Kidney (tissue), 14 donors: Measurements from ENCODE around the gene MCL1. TPM values are rescaled to one million over a fixed set of nuclear protein-coding genes. Genes with fewer than 3 reads are reported as not detected.
"Not testable (repeated sequence)": the region's sequence is repeated elsewhere in the genome, so short reads cannot be mapped to it uniquely, and the experiment has no call there.

Experiments
- DNase-seq, 5 donors: peaks; one replicate each; pipeline ENCODE4 v3.0.0-alpha.2; 2013 to 2020
- FAIRE-seq: peaks from 2 replicates; lab custom pipeline; 2012; peaks lifted over from hg19 to GRCh38; lab: Jason Lieb, UNC
- H3K27ac ChIP-seq, 2 donors: one replicate each; pipeline ENCODE4 v1.7.0; 2013; ENCODE audit warnings: low read depth in 2 of 2, low read length in 2 of 2, inconsistent platforms in 1 of 2
- H3K27me3 ChIP-seq: one replicate; pipeline ENCODE4 v1.7.1; 2013; ENCODE audit warnings: low read length, inconsistent platforms; ENCODE audit not compliant: control insufficient read depth, insufficient read depth
- H3K36me3 ChIP-seq, 3 donors: one replicate each; pipeline versions ENCODE4 v1.7.0 to v1.7.1; 2013; ENCODE audit warnings: low read length in 3 of 3, control low read depth in 1 of 3, inconsistent platforms in 1 of 3; ENCODE audit not compliant: insufficient read depth in 3 of 3, control insufficient read depth in 2 of 3
- H3K4me1 ChIP-seq, 3 donors: one replicate each; pipeline versions ENCODE4 v1.7.0 to v1.7.1; 2013; ENCODE audit warnings: low read length in 3 of 3, inconsistent platforms in 1 of 3, low read depth in 1 of 3; ENCODE audit not compliant: control insufficient read depth in 2 of 3, insufficient read depth in 2 of 3
- H3K4me3 ChIP-seq, 3 donors: one replicate each; pipeline versions ENCODE4 v1.7.0 to v1.8.1; 2013; ENCODE audit warnings: low read length in 3 of 3, control low read depth in 1 of 3, inconsistent platforms in 1 of 3
- H3K9ac ChIP-seq, 3 donors: one replicate each; pipeline versions ENCODE4 v1.7.0 to v1.7.1; 2013; ENCODE audit warnings: low read length in 3 of 3, control low read depth in 1 of 3, inconsistent platforms in 1 of 3
- H3K9me3 ChIP-seq, 3 donors: one replicate each; pipeline versions ENCODE4 v1.7.0 to v1.7.1; 2013; ENCODE audit warnings: low read length in 3 of 3, control low read depth in 1 of 3, inconsistent platforms in 1 of 3; ENCODE audit not compliant: control insufficient read depth in 2 of 3, insufficient read depth in 1 of 3
- CTCF ChIP-seq: IDR thresholded peaks from 3 replicates; pipeline ENCODE4 v1.5.1; 2012; ENCODE audit warnings: mild to moderate bottlenecking, moderate library complexity, borderline replicate concordance; ENCODE audit not compliant: insufficient read depth; ENCODE audit errors: extremely low read depth
- intact Hi-C: fragments of 100-400 bp; cut with DNase I; formaldehyde crosslinking; loops from one replicate; pipeline ENCODE4 v1.11.1; 2022
- polyA plus RNA-seq: library from polyadenylated mRNA; stranded (reverse); fragments of 350-450 nt; fragmentation: Illumina TruSeq; extraction: RNeasy Lipid Tissue Mini Kit (QIAGEN cat#74804); gene quantifications from one replicate; pipeline ENCODE4 v1.2.3, GENCODE V29; 2014; ENCODE audit warnings: low read depth, low replicate concordance; ENCODE audit not compliant: insufficient read depth
- total RNA-seq: library from RNA; stranded (reverse); fragmentation: NEBNext Ultra II Directional; extraction: Animal tissue kit (Norgen Biotek cat#: 25700); gene quantifications from one replicate; pipeline ENCODE4 v1.2.1, GENCODE V29; 2021
- donor health status: control.
- donor health status: control.
- donor health status: control.
- donor health status: control.
- donor health status: control.
- donor health status: DM: yes; HTN: yes; CAD: no.
- donor health status: Normal renal cell carcinoma (clear cell type).

Gene MCL1
- total and polyA plus RNA-seq, 2 donors from 2014 or later: 79.5 to 253 TPM

- FAIRE-seq (no peak), DNase-seq (peak in 1 of 5 donors; percentile 13)
- no peaks in the 10 kb centered on the region for H3K27me3 ChIP-seq
- H3K27ac ChIP-seq: no peak overlapping the region
- H3K36me3 ChIP-seq: peaks cover 17 to 39% (median 20%) of the 10 kb centered on the region in 3 donors
- H3K9me3 ChIP-seq: no peaks in the 10 kb centered on the region
- peaks cover 4 to 9% (median 5%) of the 10 kb centered on the region in 3 donors for H3K4me1 ChIP-seq
- TF ChIP-seq CTCF: no peak
- peak overlapping the region in 1 of 3 donors; percentile 83 for H3K9ac ChIP-seq
- peak overlapping the region in 2 of 3 donors; percentile 90 to 93 for H3K4me3 ChIP-seq
- intact Hi-C loops: loop anchor here (10.0 kb wide), 1 partner anchor 53 kb away; the partner anchor contains the start of gene MCL1
Observed at GRCh38 chr1:150627826-150628410, 48.5 kb upstream of the MCL1 start.

GRCh38 chr1:150626150-150626549 is 46.7 kb upstream of the MCL1 start:
- no peak overlapping the region for H3K27ac ChIP-seq
- peaks cover 20 to 42% (median 21%) of the 10 kb centered on the region in 3 donors for H3K36me3 ChIP-seq
- peaks cover 4 to 9% (median 5%) of the 10 kb centered on the region in 3 donors for H3K4me1 ChIP-seq
- intact Hi-C loops: loop anchor here (10.0 kb wide), 1 partner anchor 51 kb away; the partner anchor contains the start of gene MCL1
- H3K9ac ChIP-seq: no peak overlapping the region
- no peak for TF ChIP-seq CTCF
- H3K27me3 ChIP-seq: no peaks in the 10 kb centered on the region
- FAIRE-seq (no peak), DNase-seq (peak in 1 of 5 donors; percentile 2)
- H3K9me3 ChIP-seq: no peaks in the 10 kb centered on the region
- no peak overlapping the region for H3K4me3 ChIP-seq

GRCh38 chr1:150624546-150624945 is 45.1 kb upstream of the MCL1 start:
- not testable (repeated sequence) for H3K9me3 ChIP-seq, H3K4me3 ChIP-seq, H3K27ac ChIP-seq, H3K27me3 ChIP-seq, H3K4me1 ChIP-seq, H3K9ac ChIP-seq, FAIRE-seq, DNase-seq
- intact Hi-C loops: loop anchor here (10.0 kb wide), 1 partner anchor 50 kb away; the partner anchor contains the start of gene MCL1
- peaks cover 20 to 54% (median 24%) of the 10 kb centered on the region in 3 donors for H3K36me3 ChIP-seq

GRCh38 chr1:150624134-150624533 is 44.7 kb upstream of the MCL1 start:
- intact Hi-C loops: loop anchor here (10.0 kb wide), 1 partner anchor 49 kb away; the partner anchor contains the start of gene MCL1
- peaks cover 22 to 55% (median 24%) of the 10 kb centered on the region in 3 donors for H3K36me3 ChIP-seq

More at GRCh38 chr1:150624134-150624533, 44.7 kb upstream of the MCL1 start:
- not testable (repeated sequence) for H3K9ac ChIP-seq, H3K4me3 ChIP-seq, FAIRE-seq, H3K27ac ChIP-seq, H3K27me3 ChIP-seq, H3K4me1 ChIP-seq, H3K9me3 ChIP-seq
- peak in 1 of 5 donors; percentile 7 for DNase-seq
